ENCODE data around the gene RHOJ.
"Not testable (repeated sequence)": the region's sequence is repeated elsewhere in the genome, so short reads cannot be mapped to it uniquely, and the experiment has no call there.

The RHOJ gene

DNA sequence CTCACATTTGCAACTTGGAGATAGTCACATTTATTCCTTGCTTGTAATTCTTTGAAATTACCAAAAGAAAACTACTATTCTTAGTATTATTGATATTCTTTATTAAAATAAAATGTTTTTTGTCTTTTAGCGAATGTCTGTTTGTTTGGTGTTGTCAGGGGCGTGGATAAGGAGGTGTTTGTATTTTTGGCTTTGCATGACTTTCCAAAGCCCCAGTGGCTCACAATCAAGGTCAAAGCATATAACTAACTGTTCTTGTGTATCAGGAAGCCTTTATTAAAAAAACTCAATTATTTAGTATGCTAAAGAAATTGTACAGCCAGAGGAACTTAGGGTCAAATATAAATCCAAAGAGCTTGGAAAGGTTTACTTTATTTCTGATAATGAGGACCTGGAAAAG lies 96.6 kb downstream of the RHOJ start:
- DNase-seq: no peak

DNA sequence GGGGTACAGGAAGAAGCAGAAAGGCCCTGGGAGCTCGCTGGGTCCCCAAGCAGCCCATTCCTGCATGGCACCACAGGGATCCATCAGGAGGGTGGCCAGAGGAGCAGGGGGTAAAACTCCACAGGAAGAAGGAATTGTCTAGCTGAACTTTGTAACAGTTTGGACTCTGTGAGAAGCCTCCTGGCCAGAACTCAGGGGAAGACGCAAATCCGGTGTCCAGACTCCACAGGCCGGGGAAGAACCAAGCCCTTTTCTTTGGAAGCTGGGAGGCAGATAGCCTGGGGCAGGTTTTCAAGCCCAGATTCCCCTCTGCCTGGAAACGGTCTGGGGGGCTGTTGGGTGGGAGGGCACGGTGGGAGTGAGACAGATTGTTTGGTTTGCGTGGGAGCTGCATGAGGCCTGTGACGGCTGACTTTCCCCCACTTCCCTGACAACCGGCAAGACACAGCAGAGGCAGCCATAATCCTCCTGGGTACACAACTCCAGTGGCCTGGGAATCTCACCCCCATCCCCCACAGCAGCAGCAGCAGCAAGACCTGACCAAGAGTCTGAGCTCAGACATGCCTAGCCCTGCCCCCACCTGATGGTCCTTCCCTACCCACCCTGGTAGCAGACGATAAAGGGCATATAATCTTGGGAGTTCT lies 97.8 kb downstream of the RHOJ start:
- no peak for DNase-seq

DNA sequence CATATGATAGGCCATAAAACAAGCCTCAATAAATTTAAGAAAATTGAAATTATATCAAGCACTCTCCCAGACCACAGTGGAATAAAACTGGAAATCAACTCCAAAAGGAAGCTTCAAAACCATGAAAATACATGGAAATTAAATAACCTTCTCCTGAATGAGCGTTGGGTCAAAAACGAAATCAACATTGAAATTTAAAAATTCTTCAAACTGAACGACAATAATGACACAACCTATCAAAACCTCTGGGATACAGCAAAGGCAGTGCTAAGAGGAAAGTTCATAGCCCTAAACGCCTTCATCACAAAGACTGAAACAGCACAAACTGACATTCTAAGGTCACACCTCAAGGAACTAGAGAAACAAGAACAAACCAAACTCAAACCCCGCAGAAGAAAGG lies 100.2 kb downstream of the RHOJ start:
- not testable (repeated sequence) for DNase-seq

DNA sequence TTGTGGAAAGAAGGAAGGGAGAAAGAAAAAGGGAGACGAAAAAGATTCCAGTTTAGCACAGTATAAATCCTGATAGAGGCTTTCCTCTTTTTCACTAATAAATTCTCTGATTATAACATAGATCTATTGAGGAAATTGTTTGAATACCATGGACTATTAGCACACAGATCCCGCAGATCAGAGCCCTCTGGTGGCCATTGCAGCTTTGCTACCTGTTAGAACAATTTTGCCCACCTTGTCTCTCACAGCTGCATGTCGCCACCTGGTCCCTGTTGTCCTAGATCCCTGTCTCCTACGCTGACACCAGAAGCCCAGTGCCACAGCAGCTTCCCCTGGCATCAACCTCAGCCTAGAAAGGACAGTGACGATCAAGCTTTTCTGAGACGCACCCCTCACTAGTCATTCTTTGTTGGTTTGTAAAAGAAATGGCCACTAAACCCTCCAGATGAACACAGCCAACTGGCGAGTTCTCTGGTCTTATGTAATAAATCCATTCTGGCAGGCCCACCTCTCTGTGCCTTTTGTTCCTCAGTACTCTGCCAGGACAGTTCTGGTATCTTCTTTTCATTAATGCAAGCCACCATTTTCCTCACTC lies 104.6 kb downstream of the RHOJ start:
- DNase-seq: peak; percentile 26

DNA sequence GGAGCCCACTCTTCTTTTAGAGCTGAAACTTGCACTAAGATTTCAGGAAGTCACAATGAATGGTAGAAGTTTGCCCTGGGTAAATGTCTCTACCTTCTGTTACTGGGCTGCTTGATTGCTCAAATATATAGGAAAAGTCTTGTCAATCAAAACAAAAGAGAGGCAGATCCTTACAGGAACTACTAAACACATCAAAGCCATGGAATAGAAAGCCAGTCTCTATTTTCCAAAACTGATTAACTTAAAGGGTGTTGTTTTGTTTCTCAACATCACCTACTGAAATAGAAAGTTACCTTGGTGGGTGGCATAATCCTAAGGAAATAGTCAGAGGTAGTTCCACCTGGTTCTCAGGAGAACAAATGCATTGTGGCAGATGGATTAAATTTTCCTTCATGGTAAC lies 114.6 kb downstream of the RHOJ start, which contains the start of gene GPHB5:
TSS of gene GPHB5 (minus strand) at position 101 of the 400 bp plus-strand sequence. CDS start 1,086 bp downstream, outside the sequence.
- no peak for DNase-seq

DNA sequence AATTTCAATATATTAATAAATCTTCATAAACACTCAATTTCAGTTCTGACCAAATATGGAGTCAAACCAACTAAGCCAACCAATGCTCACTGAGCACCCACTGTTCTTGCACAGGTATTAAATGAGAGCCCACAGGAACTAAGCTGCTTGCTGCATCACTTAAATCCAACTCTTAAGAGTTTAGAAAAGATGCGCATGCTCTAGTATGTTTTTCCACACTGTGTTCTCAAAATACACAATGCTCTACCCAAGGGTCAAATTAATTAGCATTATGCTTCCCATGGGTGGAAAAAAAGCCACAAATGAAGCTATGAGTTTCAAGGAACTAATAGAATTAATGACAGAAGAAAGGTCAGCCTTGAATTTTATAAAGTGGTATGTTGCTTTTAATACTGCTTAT lies 118.2 kb downstream of the RHOJ start:
- DNase-seq: no peak

DNA sequence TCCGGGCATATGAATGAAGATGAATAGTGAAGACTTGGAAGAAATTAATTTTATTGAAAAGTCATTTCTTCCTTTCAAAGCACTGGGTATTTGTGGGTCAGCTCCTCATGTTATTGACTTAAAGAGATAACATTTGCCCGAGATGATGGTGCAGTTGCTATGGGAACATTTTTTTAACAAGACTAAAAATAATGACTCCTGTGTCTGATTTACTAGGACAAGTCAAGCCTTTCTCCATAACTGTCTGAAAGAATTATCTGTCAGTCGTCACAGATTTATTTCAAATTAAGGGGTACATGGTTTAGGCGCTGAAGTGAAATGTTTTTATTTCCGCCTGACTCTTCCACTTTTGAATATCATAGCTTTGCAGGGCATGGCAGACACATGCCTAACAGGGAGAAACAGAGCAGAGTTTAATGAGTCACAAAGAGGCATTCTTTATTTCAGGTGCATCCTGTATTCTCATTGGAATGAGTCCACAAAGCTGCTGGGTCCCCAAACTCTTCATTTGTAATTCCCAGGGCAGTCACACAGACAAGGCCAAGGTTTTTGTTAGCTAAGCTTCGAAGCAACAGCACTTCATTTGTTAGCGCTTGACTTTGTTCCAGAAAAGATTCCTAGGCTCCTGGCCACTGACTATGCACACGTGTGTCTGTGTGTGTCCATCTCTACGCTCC lies 118.8 kb downstream of the RHOJ start:
- DNase-seq: no peak

DNA sequence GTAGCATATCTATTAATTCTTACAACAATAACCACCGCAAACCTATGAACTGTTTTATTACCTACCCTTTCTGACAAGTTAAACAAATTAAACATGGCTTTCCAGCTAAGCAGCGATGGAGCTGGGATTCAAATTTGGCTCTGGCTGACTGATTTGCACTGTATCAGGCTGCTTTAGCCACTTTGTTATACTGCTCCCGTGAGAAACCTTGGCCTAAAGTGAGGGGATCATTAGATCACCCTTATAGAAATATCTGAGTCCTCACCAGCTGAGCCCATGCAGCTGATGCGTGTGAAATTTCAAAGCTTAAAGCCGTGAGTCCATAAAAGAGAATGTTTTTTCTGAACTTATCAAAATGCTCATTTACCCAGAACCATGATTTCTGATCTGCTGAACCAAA lies 122.6 kb downstream of the RHOJ start:
- no peak for DNase-seq

DNA sequence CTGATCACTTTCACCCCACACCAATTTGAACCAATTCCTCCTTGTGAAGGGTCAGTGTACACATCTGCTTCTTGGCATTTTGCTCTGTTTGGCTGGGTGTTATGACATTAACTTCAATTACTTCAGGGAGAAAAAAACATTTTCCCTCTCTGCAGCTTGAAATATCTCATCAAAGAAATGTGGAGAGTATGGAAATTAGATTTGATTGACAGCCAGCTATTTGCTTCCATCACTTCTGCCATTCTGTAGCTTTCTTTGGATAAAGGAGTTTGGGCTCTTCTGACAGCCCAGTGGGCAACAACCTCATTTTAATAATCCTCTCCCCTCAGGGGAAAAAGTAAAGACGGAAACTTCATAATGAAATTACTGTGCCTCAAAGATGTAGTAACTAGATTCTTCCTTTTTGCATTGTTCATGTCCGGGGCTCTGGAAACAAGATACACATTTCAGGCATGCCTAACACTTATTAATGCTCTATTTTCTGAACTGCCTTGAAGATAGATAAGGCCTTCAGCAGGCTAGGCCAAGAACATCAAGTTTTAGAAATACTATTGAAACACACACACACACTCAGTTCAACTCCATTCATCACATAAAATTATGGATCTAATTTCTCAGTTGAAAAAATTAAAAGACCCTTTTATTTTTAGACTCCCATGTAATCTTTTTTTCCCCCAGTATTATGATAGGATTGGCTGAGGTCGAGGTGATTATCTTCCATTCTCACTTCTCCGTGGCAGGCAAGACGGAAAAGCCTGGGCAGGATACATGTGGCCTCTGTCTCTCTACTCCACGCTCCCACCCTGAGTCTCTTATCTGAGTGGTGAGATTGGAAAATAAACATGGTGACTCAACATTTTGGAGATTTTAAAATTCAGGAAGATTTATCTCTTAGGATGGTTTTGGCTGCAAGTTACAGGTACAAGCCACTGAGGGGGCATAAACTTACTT lies 124.8 kb downstream of the RHOJ start:
- no peak for DNase-seq

DNA sequence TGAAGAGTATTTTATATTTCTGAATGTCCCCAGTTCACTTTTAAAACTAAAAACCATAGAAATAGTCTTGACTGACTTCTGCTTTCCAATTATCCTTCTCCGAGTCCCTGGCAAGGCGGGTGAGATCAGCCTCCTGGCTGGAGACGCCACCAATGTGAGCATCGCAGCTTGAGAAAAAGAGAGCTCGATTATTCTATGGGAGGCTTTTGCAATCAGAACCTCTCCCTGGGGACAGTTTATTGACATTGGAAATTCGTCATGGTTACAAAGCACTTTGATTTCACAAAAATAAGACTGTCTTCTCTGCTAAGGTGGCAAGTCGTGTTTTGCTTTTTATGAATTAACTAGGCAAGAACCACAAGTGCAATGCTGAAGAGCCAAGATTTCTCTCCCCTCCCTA lies 138.1 kb downstream of the RHOJ start:
- no peak for DNase-seq
